GM10847 (cell line): ENCODE results near the gene SYT14.

Experiments
- POLR2A ChIP-seq: IDR thresholded peaks from 2 replicates; pipeline ENCODE4 v1.6.1; 2011; ENCODE audit not compliant: insufficient read length; ENCODE audit errors: extremely low read depth

The SYT14 gene

DNA sequence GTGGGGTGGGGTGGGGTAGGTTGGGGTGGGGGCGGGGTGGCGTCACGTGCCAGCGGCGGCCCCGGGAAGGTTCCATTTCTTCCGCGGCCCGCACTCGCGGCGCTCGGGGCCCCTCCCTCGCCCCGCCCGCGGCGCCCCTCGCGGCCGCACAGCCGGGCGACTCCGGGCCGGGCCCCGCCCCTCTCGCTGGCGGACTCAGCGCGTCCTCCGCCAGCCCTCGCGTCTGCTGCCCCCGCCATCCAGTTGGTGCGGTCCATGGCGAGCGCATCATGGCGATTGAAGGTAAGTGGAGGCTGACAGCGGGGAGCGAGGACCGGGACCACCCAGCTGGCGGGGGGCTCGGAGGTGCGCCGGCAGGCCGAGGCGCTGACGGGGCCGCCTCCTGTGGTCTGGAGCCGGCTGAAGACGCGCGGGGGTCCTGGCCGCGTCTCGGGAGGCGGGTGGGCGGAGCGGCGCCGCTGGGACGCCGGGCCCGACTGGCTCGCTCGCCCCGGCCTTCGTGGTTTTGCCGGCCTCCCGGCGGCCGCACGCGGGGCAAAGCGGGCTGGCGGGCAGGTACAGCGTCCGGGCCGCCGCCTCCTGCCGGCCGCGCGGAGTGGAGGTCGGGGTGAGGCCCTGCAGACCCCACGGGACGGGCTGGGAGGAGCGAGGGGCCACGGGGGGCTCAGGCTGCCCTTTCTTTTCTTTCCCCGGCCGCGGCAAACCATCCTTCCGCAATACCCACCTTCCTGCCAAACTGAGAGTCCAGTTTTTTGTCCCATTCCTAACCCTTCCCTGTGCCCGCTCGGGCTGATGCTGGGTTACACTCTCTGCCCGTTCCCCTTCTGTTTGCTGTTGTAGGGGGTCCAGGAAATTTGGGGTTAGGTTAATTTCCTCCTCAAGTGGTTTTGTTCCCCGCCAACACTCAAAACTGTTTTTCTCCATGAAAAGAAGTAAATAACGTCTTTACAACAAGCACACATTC, at the start of gene SYT14:
Gene SYT14 (plus strand): TSS at position 222 of the 964 bp plus-strand sequence. CDS start 48 bp downstream, at position 270.
- TF ChIP-seq POLR2A: no peak

DNA sequence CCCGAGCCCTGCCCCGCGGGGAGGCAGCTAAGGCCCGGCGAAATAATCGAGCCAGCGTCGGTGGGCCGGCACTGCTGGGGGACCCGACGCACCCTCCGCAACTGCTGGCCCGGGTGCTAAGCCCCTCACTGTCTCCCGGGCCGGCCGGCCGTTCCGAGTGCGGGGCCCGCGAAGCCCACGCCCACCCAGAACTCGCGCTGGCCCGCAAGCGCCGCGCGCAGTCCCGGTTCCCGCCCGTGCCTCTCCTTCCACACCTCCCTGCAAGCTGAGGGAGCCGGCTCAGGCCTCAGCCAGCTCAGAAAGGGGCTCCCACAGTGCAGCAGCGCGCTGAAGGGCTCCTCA, 49.0 kb upstream of the SYT14 start:
- TF ChIP-seq POLR2A: no peak

DNA sequence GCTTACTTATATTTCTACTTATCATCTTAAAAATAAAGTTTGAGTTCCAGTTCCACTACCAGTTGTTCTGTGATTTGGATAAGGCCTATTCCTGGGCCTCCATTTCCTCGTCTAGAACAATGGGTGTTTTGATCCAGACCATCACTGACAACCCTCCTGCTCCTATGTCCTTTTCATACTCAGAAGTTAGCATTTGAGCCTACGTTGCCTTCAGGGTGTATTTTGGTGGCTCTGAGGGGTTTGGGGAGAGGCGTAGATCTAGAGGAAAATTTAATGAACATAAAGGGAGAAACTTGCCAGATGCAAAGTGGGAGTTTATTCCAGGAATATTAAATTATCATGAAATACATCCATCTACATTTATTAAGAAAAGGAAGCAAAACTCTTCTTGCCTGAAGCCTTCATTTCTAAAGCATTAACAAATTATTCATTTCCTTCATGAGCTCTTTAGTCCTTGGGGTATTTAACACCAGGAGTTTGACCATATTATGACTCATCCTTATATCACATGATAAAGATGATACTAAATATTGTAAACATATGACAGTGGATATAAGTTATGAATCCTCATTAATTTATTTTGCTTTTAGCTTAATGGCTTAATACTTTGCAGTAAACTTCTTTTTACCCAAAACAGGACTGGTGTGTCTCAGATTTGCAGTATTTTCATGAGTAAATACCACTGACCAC, 47.2 kb upstream of the SYT14 start:
- TF ChIP-seq POLR2A: no peak

DNA sequence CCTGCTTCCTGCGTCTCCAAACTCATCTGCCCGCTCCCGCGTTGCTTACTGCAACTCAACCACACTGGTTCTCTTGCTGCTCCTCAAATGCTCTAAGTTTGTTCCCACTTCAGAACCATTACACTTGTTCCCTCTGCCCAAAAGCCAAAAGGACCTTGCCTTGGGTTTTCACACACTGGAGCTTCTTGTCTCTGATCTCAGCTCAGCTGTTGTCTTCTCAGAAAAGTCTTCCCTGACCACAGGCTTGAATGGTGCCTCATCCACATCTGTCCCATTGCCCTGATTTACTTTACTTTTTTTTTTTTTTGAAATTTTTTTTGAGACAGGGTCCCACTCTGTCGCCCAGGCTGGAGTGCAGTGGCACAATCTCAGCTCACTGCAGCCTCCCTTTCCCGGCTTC, 44.3 kb upstream of the SYT14 start:
- TF ChIP-seq POLR2A: no peak

DNA sequence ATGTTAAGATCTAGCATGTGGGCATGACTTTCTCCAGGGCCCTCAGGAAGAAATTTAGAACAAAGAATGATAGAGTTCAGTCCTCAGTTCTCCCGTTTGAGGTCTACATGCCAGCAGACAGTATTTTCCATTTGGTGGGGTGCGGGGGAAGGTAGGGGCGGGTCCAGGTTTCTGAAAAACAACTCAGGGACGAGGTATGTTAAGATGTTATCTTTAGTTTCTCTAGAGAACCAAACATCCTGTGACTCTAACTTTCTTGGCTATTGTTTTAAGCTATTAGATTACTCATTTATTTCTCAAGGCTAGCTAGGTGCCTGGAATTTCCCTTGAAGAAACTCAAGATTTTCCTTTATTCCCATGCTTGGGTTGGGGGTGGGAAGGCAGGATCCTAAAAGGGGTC, 42.3 kb upstream of the SYT14 start:
- no peak for TF ChIP-seq POLR2A

DNA sequence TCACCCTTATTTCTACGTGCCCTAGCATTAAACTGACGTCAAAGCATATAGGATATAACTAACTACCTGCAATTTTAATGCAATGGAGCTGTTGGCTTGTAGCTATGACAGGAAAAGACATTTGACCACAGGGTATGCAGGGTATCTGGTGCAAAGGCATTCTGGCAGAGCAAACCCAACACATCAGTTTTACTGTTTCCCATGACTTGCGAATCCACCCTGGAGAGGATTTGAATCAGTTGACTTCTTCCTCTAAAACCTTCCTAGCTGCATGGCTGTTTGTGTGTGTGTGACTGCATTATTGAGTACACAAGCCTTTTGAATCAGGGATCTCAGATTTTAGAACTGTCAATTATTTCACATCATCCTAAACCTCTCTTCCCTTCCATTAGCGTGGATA, 41.7 kb upstream of the SYT14 start:
- TF ChIP-seq POLR2A: no peak

DNA sequence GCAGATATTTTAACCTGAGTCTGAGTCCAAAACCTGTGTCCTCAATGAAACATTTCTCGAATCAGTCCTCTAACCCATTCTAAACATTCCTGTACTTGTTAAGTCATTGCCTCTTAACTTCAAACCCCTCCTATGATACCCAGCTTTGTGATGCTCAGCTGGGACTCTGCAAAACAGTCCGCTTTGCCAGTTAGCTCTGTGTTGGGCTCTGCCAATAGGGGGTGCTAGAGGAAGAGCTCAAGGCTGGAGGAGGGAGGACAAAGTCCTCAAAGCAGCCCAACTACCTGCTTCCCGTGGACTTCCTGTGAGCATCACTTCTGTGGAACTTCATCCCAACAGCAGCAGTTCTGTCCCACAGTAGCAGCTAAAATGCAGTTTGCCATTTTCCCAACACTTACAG, 38.1 kb upstream of the SYT14 start:
- TF ChIP-seq POLR2A: no peak

DNA sequence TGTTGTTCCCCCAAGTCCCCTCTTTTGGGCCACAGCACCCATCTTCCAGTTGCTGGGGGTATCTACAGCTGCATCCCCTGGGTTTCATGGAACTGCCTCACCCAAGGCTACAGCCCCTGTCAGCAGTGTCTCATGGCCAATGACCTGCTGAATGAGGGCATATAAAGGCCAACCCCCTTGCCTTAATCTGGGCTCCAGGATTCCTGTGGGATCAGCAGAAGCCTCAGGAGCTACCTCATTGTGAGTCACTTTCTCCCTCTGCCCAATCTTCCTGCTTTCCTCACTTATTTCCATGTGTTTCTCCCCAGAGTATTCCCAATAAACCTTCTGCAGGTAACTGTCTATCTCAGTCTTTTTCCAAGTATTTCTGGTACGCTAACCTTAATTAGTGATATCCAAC, 37.3 kb upstream of the SYT14 start:
- TF ChIP-seq POLR2A: no peak

DNA sequence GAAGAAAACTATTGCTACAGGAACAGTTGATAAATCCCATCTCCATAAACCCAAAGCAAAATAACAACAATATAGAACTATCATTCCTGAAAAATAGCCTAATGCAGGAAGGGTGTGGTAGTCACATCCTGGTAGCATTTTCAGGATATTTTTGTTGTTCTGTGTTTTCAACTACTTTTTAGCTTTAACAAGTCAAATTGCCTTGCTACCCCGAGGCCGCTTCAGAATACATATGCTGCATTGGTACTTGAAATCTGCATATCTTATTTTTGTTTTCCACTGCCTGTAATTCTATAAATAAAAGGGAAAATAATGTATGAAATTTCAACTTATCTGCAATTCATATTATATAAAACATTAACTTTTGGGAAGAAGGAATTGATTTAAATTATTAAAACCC, 36.8 kb upstream of the SYT14 start:
- no peak for TF ChIP-seq POLR2A

DNA sequence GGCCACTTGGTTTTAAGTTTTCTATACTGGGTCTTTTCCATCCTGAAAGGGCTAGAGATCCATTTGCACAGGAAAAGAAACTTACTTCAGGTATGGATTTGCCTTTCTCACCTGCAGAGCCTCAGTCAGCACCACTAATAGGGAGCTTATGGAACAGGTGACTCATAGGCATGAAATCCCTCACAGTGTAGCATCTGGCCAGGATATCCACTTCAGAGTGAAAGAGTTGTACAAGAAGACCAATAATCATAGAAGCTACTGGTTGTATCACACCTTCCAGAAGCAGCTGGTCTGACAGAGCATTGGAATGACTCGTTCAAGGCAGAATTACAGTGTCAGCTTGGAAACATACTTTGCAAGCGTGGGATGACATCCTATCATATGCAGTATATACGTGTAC, 26.3 kb upstream of the SYT14 start:
- TF ChIP-seq POLR2A: no peak

DNA sequence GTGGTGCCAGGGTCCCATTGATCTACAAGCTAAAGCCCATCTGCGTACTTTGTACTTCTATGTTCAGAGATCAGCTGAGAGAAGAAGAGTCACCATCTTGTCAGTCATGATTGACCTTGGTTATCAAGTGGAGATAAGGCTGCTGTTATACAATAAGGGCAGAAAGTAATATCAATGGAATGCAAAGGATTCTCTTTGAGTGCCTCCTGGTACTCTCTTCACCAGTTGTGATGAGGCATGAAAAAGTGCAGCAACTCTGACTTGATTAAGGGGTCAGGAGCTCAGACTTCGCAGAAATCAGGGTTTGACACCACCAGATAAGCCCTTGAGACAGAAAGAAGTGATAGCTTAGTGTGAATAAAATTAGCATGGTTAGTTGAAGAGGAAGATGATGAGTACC, 25.7 kb upstream of the SYT14 start:
- TF ChIP-seq POLR2A: no peak

DNA sequence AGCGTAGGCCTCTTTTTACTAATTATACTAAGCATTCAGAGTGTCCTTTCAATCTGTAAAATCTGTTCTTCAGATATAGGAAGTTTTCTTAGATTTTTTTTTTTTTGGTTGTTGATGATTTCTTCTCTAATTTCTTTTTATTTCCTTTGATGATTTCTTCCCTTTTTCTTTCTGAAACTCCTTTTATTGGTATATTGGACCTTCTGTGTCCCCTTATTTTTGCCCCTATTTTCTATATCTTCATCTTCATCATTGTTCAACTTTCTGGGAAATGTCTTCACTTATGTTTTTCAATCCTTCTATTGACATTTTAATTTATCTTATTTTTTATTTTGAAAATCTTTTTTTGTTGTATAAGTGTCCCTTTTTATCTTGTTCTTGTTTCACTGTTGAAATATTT, 17.2 kb upstream of the SYT14 start:
- no peak for TF ChIP-seq POLR2A

DNA sequence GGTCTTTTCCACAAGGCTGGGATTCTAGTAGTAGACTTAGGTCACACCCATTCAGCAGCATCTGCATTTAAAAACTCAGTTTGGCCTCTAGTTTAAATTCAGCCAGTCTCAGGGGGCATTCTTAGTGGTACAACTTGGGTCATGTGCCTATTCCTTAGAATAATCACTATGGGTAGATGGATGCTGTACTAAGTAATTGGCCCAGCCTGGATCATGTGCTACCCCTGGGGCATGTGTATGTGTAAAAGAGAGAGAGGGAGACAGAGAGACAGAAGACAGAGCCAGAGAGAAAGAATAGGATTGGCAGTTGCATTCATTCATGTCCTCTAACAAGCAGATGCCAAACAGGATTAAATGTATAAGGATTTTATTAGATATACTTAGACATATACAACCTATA, 13.6 kb upstream of the SYT14 start:
- TF ChIP-seq POLR2A: no peak

DNA sequence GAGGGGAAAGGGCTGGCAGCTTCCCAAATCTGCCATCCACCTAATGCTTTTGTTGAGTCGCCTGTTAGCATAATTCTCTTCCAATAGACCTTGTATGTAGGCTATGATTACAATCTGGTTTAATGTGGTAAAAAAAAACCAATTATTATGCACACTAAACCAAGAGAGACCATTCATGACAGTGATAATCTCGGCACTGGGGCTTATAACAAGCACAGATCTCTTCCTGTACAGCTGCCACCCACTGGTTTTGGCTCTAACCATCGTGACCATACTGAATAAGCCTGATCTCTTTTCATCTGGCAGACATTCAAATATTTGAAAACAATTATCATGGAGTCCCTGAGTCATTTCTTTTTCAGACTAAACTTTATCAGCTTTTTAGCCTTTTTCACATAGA, 12.0 kb upstream of the SYT14 start:
- no peak for TF ChIP-seq POLR2A

DNA sequence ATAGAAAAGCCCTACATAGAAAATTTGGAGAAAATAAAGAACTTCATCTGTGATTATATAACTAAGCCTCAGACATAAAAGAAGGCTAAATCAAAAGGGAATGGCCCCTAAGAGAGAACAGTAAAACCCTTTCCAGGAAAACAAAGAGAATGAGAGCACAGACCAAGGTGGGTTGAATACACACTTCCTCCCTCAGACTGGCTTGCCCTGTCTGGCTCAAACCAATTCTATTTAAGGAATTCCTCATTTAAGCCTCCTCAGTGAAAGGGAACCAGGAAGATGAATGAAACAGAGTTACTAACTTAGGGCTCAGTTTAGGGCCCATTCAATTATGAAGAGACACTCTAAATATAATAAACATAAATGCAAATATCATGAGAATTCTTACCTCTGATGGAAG, 10.6 kb upstream of the SYT14 start:
- no peak for TF ChIP-seq POLR2A

DNA sequence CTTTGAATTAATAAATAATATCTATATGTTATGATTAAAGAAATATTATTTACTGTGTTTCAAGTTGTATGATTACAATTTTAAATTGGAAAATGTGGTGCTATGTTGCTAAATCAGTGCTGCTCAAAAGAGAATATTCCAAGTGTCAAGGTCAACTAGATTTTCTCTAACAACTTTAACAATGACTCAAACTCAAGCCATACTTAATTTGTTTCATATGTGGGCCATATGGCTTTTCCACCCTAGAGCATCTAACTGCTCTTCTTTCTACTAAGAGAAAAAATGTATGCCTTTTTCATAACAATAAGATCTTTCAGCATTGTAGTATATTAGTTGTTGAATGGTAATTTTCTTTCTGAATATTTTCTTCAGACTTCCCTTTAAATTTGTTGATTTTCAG, 8.3 kb upstream of the SYT14 start:
- TF ChIP-seq POLR2A: no peak
